GM13976 (cell line): ENCODE measurements around the gene BRD3OS.
A peak's percentile ranks its signal among the peaks of the same experiment; 100 is the strongest.

Source experiments
- DNase-seq: peaks from one replicate; pipeline ENCODE4 v3.0.0; 2012; ENCODE audit warnings: low spot score
- in situ Hi-C: fragments of 300-500 bp; cut with MboI; formaldehyde crosslinking; loops from one replicate; pipeline ENCODE4 v1.12.0; 2022; ENCODE audit warnings: low sequenced_read_pairs, mixed read lengths, inconsistent platforms; ENCODE audit not compliant: unreplicated experiment
- TF ChIP-seq, protein P1 (sequence below): IDR thresholded peaks from 2 replicates; pipeline ENCODE4 v1.5.1; 2012; ENCODE audit warnings: borderline replicate concordance, mild to moderate bottlenecking; ENCODE audit not compliant: insufficient read depth; ENCODE audit errors: extremely low read depth, missing control alignments, control extremely low read depth

Gene BRD3OS

DNA sequence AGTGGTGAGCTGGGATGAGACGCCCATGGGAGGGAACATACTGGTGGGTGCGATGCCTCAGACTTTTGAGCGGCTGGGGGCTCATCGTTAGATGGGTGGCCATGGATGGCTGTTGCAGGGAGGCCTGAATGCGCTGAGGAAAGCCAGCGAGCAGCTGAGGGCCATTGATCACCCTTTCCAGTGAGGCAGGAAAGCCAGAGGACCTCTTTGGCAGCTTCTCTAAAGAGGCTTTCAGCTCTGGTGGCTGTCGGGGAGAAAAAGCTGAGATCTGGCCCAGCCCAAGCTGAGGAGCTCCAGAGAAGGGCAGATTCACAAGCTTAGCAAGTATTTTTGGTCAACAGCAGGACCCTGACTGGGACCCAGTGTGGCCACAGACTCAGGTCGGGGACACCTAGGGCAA, 19.9 kb upstream of the BRD3OS start:
- no peak for DNase-seq
- in situ Hi-C loops, result loop anchor here (25.0 kb wide), 1 partner anchor 443 kb away; no protein-coding TSS in a partner anchor
- TF ChIP-seq, protein P1, sequence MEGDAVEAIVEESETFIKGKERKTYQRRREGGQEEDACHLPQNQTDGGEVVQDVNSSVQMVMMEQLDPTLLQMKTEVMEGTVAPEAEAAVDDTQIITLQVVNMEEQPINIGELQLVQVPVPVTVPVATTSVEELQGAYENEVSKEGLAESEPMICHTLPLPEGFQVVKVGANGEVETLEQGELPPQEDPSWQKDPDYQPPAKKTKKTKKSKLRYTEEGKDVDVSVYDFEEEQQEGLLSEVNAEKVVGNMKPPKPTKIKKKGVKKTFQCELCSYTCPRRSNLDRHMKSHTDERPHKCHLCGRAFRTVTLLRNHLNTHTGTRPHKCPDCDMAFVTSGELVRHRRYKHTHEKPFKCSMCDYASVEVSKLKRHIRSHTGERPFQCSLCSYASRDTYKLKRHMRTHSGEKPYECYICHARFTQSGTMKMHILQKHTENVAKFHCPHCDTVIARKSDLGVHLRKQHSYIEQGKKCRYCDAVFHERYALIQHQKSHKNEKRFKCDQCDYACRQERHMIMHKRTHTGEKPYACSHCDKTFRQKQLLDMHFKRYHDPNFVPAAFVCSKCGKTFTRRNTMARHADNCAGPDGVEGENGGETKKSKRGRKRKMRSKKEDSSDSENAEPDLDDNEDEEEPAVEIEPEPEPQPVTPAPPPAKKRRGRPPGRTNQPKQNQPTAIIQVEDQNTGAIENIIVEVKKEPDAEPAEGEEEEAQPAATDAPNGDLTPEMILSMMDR, result no peak

DNA sequence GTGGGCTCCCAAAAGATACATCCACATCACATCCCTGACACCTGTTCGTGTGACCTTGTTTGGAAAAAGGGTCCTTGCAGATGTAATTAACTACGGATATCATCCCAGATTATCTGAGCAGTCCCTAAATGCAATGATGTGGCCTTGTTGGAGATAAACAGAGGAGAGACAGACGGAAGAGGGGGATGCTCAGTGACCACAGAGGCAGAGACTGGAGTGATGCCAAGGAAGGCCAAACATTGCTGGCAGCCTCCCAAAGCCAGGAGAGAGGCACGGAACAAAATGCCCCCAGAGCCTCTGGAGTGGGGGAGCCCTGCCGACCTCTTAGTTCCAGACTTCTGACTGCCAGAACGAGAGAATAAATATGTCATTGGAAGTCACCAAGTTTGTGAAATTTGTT, 18.1 kb upstream of the BRD3OS start:
- in situ Hi-C loops, result loop anchor here (25.0 kb wide), 1 partner anchor 445 kb away; no protein-coding TSS in a partner anchor
- TF ChIP-seq, protein P1, result no peak
- peak; percentile 4 for DNase-seq

DNA sequence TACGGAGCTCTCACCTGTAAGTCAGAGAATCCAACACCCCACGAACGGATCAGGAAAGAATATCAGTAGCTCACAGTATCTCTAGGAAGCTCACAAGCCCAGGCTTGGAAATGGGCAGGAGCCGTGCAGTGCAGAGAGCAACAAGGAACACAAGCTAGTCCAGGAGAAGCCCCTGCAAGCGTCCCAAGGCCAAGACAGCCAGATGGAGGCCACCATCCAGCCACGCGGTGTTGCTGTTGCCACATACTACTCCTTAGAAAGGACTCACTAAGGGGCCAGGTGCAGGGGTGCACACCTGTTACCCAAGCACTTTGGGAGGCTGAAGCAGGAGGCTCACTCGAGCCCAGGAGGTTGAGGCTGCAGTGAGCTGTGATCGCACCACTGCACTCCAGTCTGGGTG, 17.7 kb upstream of the BRD3OS start:
- no peak for DNase-seq
- in situ Hi-C loops, result loop anchor here (25.0 kb wide), 1 partner anchor 445 kb away; no protein-coding TSS in a partner anchor
- TF ChIP-seq, protein P1, result no peak

DNA sequence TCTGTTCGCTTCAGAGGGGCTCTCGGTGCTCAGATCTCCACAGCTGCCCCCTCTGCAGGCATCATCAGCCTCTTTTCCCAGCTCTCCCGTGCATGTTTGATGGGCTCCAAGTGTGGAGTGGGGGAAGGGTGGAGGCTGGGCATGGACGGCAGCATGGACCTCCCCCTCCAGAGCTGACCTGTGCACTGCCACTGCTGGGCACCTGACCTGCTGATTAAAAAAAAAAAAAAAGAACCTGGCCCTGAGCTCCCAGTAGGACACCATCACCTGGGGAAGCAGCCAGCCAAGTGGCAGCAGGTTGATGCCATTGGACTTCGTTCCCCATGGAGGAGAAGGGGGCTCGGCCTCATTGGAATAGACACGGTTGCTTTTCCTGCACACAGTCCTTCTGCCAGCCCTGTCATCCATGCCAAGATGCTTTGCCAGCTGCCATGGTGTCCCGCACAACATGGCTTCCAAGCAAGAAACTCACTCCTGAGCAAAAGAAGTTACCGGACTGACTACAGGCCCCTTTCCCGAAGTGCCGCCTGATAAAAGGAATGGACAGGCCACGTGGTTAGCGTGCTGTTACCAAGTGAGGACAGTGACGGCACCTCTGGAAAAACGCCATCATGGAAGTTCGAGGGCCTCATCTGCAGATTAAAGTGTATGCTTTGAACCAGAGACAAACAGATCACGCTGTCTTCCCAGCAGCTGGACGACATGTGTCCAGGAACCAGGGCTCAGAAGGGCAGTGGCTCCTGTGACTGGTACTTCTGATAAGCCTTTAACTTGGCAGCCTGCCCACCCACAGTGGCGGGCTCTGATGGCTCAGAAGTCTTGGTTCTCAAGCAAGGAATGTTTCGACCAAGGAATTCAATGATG, 14.7 kb upstream of the BRD3OS start:
- TF ChIP-seq, protein P1, result no peak
- in situ Hi-C loops, result loop anchor here (25.0 kb wide), 1 partner anchor 448 kb away; no protein-coding TSS in a partner anchor
- DNase-seq, result no peak

DNA sequence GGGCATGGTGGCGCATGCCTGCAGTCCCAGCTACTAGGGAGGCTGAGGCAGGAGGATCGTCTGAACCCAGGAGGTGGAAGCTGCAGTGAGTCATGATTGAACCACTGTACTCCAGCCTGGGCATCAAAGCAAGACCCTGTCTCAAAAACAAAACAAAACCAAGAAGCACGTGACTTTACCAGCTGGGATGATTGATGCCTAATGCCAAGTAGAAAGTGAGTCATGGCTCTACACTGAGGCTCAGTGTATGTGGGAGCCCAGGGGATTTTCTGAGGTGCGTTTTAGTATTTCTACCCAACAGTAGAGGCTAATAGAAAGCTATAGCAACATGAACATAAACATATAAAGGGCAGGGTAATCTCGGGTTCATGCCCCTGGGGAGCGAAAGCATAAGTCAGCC, 13.9 kb upstream of the BRD3OS start:
- in situ Hi-C loops, result loop anchor here (25.0 kb wide), 1 partner anchor 449 kb away; no protein-coding TSS in a partner anchor
- DNase-seq, result no peak
- TF ChIP-seq, protein P1, result no peak

DNA sequence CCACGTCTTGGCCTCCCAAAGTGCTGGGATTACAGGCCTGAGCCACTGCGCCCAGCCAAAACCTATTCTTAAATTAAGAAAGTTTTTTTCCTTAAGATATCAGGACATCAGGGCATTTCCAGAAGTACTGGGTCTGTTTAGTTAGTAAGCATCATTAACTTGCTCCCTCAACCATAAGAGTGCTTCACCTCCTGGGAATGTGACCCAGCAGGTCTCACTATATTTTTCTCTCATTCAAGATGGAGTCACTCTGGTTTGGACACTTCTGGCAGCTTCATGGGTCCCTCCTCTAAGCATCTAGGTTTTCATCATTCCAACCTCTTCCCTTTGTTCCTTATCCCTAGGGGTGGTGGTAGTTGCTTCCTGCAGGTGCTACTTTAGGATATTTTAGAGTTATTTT, 10.3 kb upstream of the BRD3OS start:
- TF ChIP-seq, protein P1, result no peak
- no peak for DNase-seq
- in situ Hi-C loops, result loop anchor here (25.0 kb wide), 1 partner anchor 453 kb away; no protein-coding TSS in a partner anchor
